ENCODE data around the gene RGP1. TPM values are rescaled to one million over a fixed set of nuclear protein-coding genes. Genes with fewer than 3 reads are reported as not detected.

The RGP1 gene
- total and polyA plus RNA-seq, 7 donors: 10.7 to 51.0 (median 34.6) TPM

DNA sequence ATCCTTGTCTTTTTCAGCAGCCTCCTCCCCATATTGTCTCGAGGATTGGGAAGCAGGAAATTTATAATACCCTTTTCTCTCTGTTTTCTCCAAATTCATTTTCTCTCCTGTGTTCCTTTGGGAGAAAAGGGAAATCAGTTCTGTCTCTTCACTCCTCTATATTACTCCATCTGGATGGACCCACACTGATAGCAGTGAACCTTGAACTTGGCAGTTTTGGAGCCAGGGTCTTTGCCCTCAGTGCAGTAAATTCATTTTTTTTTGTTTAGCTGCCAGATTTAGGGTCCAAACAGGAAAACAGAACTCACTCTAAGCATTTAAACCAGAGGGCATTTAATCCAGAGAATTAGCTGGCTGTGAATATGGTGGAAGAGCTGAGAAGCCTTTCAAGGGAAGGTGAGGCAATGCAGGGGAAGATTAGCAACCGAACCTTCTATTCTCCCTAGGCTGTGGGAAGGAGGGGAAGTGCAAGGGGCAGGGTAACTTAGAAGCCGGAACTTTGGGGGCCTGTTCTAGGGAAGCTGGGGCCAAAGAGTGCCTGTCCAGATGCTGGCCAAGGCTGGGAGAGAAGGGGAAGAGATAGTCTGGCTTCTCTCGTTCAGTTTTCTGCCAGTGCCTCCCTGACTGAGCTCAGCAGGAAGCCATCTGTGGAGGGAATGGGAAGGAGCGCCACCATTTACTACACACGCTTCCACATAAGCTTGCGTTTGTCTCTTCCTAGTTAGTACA, 26.0 kb downstream of the RGP1 start:
- intact Hi-C loops (cut with DNase I): no loop called here
- H3K27ac ChIP-seq: peak overlapping the region; percentile 44
- no peaks in the 10 kb centered on the region for H3K9me3 ChIP-seq
- no peaks in the 10 kb centered on the region for H3K36me3 ChIP-seq (ENCODE audit: insufficient read depth in 1 of 2, low read depth in 1 of 2)
- no peak for ATAC-seq
- WGBS, 3 donors: 56 to 66% (median 60%) methylated on average over 7 of the region's 7 CpGs
- TF ChIP-seq, protein P1, sequence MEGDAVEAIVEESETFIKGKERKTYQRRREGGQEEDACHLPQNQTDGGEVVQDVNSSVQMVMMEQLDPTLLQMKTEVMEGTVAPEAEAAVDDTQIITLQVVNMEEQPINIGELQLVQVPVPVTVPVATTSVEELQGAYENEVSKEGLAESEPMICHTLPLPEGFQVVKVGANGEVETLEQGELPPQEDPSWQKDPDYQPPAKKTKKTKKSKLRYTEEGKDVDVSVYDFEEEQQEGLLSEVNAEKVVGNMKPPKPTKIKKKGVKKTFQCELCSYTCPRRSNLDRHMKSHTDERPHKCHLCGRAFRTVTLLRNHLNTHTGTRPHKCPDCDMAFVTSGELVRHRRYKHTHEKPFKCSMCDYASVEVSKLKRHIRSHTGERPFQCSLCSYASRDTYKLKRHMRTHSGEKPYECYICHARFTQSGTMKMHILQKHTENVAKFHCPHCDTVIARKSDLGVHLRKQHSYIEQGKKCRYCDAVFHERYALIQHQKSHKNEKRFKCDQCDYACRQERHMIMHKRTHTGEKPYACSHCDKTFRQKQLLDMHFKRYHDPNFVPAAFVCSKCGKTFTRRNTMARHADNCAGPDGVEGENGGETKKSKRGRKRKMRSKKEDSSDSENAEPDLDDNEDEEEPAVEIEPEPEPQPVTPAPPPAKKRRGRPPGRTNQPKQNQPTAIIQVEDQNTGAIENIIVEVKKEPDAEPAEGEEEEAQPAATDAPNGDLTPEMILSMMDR (IDR thresholded peaks at IDR 0.05): no peak
- H3K27me3 ChIP-seq (ENCODE audit: insufficient read depth in 3 of 3, low read length in 2 of 3): no peaks in the 10 kb centered on the region
- H3K4me1 ChIP-seq: peaks cover 28% of the 10 kb centered on the region
- H3K4me3 ChIP-seq: no peak overlapping the region
- peak in 1 of 2 donors; percentile 27 for DNase-seq

DNA sequence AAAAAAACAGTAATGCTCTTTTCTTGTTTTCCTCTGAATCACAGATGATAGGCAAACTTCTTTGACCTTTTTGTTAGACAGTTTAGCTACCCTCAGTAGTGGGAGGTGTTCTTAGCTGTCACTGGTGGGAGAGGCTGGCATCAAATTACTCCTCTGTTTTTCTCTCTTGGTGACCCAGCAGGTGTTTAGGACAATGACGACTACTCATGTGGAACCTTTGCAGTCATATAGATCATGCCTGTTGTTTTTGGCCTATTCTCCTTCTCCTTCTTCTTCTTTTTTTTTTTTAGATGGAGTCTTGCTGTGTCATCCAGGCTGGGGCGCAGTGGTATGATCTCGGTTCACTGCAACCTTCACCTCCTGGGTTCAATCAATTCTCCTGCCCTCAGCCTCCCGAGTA, 26.9 kb downstream of the RGP1 start:
- Histone ChIP-seq H3K4me3 (no peak overlapping the region), H3K4me1 (peaks cover 19% of the 10 kb centered on the region), H3K27me3 (ENCODE audit: insufficient read depth in 3 of 3, low read length in 2 of 3) (no peaks in the 10 kb centered on the region), H3K36me3 (ENCODE audit: insufficient read depth in 1 of 2, low read depth in 1 of 2) (no peaks in the 10 kb centered on the region), H3K27ac (peak overlapping the region; percentile 44), H3K9me3 (no peaks in the 10 kb centered on the region)
- intact Hi-C loops (cut with DNase I): no loop called here
- DNase-seq (no peak), ATAC-seq (peak in 1 of 4 donors; percentile 47)
- TF ChIP-seq, protein P1 (IDR thresholded peaks at IDR 0.05): no peak
- 70 to 80% (median 77%) methylated on average over 4 of the region's 4 CpGs for WGBS, 3 donors

DNA sequence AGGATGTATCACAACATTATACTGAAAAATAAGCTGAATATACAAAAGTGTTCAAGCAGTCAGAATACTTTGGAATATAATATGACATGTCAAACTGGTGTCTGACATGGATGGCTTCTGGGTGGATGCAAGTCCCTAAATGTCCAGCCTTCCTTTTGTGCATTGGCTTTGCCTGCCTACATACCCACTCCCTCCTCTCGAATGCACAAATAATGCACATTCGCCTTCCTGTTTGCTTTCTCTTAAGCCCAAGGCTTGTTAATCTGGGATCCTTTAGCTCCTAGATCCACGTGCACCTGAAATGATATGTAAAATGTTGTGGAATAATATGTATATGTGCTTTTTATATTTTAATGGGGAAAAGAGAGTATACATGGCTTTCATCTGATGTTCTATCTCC, 29.4 kb downstream of the RGP1 start:
- H3K4me1 ChIP-seq: peaks cover 6% of the 10 kb centered on the region
- DNase-seq (no peak), ATAC-seq (no peak)
- WGBS, 3 donors: 88 to 91% (median 91%) methylated on average over 3 of the region's 3 CpGs
- H3K27ac ChIP-seq: no peak overlapping the region
- TF ChIP-seq, protein P1 (IDR thresholded peaks at IDR 0.05): no peak
- no peaks in the 10 kb centered on the region for H3K36me3 ChIP-seq (ENCODE audit: insufficient read depth in 1 of 2, low read depth in 1 of 2)
- intact Hi-C loops (cut with DNase I): no loop called here
- H3K4me3 ChIP-seq: no peak overlapping the region
- H3K9me3 ChIP-seq: no peaks in the 10 kb centered on the region
- H3K27me3 ChIP-seq (ENCODE audit: insufficient read depth in 3 of 3, low read length in 2 of 3): no peaks in the 10 kb centered on the region

DNA sequence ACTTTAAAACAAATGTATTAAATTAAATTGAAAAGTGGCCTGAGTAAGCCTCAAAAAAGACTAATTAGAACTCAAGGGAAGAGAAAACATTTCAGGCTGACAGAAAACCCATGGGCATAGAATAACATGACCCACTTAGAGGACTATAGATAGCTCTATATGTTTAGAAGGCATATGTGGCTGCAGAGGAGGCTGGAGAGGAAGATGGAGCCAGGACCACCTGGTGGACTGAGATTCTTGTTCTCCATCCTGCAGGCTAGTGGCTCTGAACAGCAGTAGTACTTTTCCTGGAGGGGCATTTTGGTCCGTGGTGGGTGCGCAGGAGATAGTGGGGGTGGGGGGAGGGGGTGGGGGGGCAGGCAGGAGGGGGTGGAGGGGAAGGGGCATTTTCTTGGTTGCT, 32.0 kb downstream of the RGP1 start:
- no peaks in the 10 kb centered on the region for H3K4me1 ChIP-seq
- H3K4me3 ChIP-seq: no peak overlapping the region
- H3K36me3 ChIP-seq (ENCODE audit: insufficient read depth in 1 of 2, low read depth in 1 of 2): no peaks in the 10 kb centered on the region
- H3K27me3 ChIP-seq (ENCODE audit: insufficient read depth in 3 of 3, low read length in 2 of 3): no peaks in the 10 kb centered on the region
- intact Hi-C loops (cut with DNase I): no loop called here
- WGBS, 3 donors: 68 to 86% (median 78%) methylated on average over 2 of the region's 2 CpGs
- no peak overlapping the region for H3K27ac ChIP-seq
- ATAC-seq (no peak), DNase-seq (no peak)
- H3K9me3 ChIP-seq: no peaks in the 10 kb centered on the region
- TF ChIP-seq, protein P1 (IDR thresholded peaks at IDR 0.05): no peak

DNA sequence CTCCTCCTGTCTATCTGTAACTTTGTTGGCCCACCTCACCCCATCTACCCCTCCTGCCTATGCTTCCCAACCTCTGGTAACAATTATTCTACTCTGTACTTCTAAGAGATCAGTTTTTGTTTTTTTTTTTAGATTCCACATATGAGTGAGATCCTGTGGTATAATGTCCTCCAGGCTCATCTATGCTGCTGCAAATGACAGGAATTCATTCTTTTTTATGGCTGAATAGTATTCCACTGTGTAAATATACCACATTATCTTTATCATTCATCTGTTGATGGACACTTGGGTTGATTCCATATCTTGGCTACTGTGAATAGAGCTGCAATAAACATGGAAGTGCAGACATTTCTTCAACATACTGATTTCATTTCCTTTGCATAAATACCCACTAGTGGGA, 34.3 kb downstream of the RGP1 start:
- ATAC-seq: no peak
- intact Hi-C loops (cut with DNase I): no loop called here

More for the DNA sequence above, 34.3 kb downstream of the RGP1 start:
- H3K27ac ChIP-seq: no peak overlapping the region
- no peaks in the 10 kb centered on the region for H3K36me3 ChIP-seq (ENCODE audit: insufficient read depth in 1 of 2, low read depth in 1 of 2)
- H3K4me1 ChIP-seq: no peaks in the 10 kb centered on the region
- DNase-seq: no peak
- H3K27me3 ChIP-seq (ENCODE audit: insufficient read depth in 3 of 3, low read length in 2 of 3): no peaks in the 10 kb centered on the region
- H3K9me3 ChIP-seq: no peaks in the 10 kb centered on the region
- TF ChIP-seq, protein P1 (IDR thresholded peaks at IDR 0.05): no peak
- H3K4me3 ChIP-seq: no peak overlapping the region

Measured in psoas muscle (tissue), 8 donors.